GM18868 (cell line): ENCODE results near the gene UFD1.
"Not testable (repeated sequence)": the region's sequence is repeated elsewhere in the genome, so short reads cannot be mapped to it uniquely, and the experiment has no call there.

Source experiments
- ATAC-seq: cut with Tn5 transposase; IDR thresholded peaks from one replicate; pipeline ENCODE4 v1.9.1; 2021; ENCODE audit warnings: mild to moderate bottlenecking, moderate library complexity; ENCODE audit not compliant: unreplicated experiment

The UFD1 gene

DNA sequence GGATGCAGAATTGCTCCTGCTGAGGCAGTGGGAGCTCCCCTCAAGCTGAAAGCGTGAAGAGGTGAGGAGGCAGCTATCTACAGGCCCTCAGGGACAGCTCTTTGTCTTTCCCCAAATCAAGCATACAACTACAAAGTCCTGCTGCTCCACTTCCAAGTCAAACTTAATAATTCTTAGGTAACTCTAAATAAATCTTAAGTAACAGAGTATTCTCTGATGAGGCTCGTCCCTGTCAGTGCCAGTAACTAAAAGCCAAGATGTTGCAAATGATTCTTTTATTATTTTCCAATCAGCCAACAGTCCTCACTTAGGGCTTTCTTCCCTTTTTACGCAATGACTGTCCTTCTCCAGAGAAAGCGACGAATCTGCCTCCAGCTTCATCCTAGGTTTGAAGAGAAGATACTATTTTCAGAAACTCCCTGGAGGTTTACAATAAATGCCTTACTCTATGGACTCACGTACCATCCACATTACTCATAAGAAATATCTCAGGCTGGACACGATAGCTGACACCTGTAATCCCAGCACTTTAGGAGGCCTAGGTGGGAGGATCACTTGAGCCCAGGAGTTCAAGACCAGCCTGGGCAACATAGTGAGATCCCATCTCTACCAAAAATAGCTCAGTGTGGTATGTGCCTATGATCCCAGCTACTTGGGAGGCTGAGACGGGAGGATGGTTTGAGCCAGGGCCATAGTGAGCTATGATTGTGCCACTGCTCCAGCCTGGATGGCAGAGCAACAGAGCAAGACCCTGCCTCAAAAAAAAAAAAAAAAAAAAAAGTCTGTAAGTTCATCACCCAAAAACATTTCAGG, 28.4 kb downstream of the UFD1 start:
- no peak for ATAC-seq

DNA sequence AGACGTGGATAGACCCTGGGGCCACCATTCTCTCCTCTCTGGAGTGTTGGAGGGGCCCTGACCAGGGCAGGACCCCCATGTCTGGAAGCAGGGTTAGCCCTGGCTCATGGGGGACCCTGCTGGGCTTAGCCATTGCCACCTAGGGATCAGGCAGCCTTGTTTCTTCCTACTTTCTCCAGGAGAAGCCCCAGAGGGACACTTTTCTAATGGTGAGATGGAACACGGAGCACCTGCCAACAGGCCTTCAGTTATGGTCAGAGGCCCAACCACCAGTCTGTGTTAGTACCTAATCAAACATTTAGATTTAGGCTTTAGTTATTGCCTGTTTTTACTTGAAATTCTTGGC, 29.6 kb downstream of the UFD1 start:
- no peak for ATAC-seq

DNA sequence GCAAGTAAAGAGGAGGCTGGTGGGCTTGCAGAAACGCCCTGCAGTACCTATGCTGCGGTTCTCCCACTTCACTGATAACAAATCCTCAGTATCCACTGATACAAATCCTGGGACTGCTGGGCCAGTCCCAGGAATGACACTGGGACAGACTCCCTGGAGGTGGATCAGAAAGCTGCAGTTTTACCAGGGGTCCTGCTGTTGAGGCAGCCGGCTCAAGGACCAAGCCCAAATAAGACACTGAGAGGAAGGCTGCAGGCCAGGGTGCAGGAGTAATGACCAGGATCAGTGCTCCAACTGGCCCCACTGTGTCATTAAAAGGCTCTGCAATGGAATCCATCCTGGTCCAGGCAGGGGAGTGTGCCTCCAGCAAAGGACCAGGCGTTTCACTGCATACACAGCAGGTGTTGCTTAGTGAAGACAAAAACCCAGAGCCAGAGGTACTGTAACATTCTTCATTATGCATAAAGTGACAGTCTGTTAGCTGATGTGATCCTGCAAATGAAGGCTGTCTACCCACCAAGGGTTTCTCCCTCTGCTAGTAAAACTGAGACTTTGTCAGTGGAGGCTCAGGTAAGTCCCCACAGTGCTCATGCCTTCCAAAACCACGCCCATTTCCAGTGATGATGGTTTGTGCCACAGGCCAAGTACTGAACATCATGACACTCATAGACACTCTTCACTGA, 30.1 kb downstream of the UFD1 start:
- ATAC-seq: peak; percentile 45

DNA sequence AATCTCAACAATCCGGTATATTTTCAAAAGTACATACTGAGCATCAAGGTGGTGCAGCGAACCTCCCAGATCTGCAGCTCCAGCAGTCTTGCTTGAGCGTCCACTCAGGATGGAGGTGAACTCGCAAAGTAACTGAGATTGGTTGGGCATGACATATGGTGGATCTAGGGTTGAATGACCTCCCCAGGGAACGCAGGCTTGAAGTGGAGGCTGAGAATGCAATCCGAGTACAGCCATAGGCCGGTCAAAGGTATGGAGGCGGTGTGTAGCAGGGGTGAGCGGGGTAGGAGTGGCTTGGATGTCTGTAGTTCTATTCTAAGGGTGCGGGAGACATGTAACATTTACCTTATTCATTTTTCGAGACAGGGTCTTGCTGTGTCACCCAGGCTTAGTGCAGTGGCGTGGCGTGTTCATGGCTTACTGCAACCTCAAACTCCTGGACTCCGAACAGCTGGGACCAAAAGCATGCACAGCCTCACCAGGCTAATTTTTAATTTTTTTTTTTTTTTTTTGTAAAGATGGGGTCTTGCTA, 30.9 kb downstream of the UFD1 start:
- ATAC-seq: peak; percentile 43

DNA sequence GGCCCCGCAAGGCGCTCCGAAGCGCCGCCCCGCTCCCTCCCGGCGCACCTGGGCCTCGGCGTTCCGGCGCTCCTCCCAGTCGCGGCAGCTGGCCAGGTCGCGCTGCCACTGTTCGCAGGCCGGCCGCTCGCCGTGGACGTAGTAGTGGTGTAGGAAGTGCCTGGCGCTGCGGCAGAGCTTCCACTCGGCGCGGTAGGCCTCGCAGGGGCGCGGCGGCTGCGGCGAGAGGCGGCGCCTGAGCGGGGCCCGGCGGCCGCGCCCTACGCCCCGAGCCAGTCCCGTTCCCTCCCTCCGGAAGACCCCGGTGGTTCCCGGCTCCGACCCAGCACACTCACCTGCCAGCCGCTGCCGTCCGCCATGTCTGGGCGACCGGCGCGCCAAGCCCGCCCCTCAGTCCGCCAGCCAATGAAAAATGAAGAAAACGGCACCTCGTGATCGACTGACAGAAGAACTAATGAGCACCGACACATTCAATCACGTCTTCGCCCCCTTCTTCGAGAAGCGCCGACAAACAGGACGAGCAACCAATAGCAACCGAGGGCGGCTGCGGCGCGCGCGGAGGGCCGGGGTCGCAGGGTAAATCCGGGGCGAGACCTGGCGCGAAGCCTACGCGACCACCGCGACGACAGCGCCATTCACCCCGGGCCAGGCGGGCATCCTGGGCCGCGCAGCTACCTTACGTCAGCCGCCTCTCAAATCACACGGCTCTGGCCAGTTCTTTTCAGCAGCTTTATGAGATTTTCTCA, 31.5 kb downstream of the UFD1 start, which contains the start of gene C22orf39:
TSS of gene C22orf39 (minus strand) at position 382 of the 746 bp plus-strand sequence. CDS start at position 359, 23 bp downstream.
- ATAC-seq: peak; percentile 77

DNA sequence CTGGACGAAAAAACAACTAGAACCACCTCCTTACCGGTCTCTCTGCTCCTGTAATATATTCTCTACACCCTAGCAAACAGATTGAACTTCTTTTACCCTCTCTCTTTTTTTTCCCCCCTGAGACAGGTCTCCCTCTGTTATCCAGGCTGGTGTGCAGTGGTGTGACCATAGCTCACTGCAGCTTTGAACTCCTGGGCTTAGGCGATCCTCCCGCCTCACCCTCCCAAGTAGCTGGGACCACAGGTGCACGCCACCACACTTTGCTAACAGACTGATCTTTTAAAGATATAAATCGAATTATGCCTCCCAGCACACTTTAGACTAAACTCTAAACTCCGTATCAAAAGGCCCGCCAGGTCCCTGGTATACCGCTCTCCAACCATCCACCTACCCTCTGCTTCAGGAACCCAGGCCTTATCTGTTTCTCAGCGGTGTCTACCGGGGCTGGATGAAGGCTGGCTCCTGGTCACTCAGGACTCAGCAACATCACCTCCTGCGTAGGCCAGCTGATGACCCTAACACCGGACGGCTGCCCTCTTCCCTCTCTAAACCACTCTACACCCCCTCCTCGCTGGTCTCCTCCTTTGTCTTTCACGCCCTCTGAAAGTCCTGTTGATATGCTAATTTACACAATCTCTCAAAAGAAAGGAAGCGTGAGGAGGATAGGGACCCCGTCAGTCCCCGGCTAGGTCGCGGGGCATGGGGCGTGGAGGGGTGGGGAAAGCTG, 32.2 kb downstream of the UFD1 start:
- no peak for ATAC-seq

DNA sequence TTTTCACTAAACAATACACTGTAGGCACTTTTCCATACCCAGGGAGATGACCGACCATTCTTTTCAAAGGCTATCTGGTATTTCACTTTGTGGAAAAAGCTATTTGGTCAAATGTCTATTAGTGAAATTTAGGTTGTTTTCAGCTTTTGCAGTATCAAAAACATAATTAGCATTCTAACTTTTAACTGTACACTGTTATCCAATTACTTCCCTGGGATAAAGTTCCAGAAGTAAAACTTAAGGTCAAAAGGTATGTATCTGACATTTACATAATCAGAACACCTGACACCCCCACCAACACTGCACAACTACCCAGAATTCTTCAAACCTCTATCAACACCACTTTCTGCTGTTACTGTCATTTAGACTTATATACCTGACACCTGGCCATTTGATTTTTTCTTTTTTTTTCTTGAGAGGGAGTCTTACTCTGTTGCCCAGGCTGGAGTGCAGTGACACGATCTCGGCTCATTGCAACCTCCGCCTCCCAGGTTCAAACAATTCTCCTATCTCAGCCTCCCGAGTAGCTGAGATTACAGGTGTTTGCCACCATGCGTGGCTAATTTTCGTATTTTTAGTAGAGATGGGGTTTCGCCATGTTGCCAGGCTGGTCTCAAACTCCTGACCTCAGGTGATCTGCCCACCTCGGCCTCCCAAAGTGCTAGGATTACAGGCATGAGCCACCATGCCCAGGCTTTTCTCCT, 33.6 kb downstream of the UFD1 start:
- not testable (repeated sequence) for ATAC-seq

DNA sequence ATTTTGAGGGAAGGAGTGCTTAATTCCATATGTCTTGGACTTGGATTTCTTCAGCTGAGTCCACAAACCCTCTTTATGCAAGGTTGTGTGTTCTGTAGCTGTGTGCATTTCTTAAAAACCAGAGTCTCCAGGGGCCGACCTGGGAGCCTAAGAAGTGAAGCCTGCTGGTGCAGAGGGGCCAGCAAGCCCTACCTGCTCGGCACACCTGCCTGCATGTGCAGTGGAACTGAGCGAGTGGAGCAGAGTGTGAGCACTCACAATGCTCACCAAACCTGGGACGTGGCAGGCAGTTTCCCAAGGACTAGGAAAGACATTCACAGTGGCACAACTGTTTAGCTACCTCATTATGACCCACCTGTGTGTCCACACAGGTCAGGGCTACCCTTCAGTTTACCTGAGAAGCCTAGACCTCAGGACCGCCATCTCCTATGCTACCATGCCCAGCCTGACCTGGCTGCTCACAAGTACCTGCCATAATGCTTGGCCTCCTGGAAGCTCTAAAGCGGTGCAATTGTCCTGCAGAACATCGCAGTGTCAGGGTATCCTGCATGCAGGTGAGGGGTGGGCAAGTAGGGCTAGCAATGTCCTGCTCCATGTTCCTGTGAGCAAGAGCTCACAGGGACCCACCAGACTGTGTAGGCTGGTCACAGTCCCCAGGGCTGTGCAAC, 35.3 kb downstream of the UFD1 start:
- ATAC-seq: no peak

DNA sequence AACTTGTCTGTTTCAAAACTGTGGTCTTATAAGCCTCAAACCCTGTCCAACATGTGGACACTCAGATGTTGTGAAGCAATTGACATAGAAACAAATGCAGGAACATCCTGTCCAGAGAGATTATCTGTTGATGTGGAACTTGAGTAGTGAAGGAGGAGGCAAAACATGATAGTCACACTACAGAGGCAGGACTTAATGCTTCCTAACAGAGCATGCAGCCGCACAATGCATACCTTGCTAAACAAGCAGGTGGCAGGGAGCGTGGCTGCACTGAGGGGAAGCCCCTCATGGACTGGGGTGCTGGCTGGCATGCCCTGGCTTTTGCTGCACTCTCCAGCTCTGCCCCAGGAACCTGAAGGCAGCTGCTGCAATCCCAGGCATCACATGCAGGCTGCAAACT, 36.8 kb downstream of the UFD1 start:
- ATAC-seq: no peak

DNA sequence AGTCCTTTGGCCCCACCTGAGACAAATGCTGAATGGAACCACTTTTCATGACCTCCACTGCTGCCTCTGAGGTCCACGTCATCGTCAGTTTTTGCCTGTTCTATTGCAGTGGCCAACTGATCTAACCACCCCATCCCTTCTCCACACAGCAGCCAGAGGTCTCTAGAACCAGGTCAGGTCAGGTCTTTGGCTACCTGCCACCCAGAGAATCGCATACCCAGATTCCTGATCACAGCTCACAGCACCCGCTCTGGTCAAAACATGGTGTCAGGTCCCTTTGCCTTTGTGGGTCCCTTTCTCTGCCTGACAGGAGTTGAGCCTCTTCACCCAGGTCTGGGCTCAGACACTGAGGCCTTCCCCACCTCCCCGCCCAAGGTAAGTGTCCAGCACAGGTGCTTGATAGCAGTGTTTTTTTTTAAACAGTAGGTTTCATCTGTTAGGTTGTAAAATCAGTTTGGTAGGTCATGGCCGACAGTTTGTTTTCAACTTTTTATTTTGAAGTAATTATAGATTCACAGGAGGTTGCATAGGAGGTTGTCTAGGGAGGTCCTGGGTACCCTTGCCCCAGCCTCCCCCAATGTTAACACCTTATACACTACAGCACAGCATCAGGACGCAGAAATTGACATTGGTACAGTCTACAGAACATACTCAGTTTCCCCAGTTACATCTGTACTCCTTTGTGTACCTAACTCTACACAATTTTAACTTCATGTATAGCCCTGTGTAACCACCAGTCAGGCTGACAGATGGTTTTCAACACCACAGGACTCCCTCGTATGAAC, 38.4 kb downstream of the UFD1 start:
- ATAC-seq: no peak

DNA sequence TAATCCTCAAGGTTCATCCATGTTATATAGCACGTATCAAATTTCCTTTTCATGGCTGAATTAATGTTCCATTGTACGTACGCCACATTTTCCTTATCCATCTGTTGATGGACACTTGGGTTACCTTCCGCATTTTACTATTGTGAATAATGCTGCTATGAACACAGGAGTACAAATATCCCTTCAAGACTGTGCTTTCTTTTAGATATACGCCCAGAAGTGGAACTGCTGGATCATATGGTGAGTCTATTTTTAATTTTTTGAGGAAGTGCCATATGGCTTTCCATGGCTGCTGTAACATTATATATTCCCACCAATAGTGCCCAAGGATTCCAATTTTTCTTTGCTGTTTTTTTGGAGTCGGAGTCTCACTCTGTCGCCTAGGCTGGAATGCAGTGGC, 40.7 kb downstream of the UFD1 start:
- ATAC-seq: no peak

DNA sequence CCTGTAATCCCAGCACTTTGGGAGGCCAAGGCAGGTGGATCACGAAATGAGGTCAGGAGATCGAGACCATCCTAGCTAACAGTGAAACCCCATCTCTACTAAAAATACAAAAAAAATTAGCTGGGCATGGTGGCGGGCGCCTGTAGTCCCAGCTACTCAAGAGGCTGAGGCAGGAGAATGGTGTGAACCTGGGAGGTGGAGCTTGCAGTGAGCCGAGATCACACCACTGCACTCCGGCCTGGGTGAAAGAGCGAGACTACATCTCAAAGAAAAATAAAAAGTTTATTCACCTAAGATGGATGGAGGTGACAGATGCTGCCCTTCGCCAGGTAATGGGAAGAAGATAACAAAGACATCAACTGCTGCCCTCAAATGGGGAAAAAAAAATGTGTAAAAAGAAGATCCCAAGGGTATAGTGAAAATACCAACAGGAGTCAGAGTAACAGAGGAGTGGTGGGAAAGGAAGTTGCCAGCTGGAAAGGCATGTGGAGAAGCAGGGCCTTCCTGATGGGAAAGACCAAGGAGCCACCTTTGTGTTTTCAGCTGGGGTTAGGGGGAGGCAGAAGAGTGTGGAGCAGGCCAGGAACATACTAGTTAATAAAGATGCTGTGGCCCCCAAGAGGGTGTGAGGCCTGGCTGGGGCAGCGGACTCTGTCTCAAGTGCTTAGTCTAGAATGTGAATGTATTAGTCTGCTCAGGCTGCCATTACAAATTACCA, 42.4 kb downstream of the UFD1 start:
- not testable (repeated sequence) for ATAC-seq

DNA sequence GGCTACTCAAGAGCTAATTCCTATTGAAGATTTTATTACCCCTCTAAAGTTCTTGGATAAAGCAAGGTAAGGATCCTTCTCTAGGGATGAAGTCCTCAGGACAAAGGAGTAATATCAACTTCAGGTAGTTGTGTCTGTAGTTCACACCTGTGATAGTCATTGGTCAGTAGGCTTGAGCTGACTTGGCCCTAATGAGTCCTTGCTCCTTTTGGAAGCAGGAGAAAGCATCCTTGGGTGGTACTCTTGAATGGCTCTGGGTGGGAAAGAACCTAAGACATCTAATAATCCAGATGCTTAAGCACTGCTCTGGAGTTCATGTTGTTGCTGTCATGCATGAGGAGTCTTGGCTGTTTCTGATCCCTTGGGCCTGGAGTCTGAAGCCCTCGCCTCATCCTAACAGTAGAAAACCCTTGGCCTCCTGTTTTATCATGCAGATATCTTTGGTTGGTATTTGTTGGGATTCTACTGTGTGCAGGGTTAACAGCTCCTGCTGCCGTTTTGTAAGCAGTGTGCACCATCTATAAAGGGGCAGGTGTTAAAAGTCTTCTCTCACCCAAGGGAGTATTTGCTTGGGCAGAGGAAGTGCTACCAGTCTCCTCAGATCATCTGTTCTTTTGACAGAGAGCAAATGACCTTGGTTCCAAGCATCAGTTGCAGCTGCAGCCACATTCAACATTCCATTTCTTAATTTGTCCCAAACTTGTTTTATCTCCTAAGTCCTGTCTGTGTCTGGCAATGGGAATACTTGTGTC, 44.0 kb downstream of the UFD1 start:
- ATAC-seq: no peak

DNA sequence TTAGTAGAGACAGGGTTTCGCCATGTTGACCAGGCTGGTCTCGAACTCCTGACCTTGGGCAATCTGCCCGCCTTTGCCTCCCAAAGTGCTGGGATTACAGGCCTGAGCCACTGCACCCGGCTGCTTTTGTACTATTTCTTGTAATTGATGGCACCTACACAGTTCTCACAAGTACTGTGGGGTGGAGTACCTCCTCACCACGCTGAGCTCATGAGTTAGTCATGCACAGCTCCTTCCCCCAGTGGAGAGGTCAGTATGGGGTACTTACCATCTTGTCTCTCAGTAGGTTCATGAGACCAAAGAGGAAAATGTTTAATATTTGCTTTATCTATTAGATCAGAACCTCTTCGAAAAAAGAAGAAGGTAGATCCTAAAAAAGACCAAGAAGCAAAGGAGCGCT, 44.6 kb downstream of the UFD1 start:
- ATAC-seq: no peak

DNA sequence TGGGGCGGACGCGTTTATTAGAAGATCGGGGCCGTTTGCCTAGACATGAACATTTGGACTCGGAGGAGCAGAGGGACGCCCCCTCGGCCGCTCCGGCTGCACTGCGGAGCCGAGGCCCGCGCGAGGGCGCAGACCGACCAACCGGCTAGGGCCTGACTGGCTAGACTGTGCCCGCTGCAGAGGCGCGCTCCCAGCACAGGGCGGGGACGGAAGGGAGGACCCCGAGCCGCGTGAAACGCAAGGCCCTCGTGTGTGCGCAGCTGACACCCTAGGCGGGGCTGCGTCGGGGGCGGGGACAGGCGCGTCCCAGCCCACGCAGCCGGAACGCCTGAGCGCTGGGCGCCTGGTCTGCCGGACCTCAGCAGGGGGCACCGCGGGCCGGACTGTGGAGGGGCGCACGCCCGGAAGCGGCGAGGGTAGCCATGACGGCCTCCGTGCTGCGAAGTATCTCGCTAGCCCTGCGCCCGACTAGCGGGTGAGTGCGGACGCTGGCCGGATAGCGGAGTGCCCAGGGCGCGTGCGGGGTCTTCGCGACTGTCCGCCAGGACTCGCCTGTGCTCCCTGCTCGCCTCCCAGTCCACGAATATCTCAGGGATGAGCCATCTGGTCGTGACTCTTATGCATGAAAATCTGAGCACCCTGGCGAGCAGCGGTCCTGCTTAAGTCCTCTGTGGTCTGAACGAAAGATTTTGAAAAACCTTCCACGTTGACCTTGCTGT, 46.7 kb downstream of the UFD1 start, which contains the start of gene MRPL40:
TSS of gene MRPL40 (plus strand) at position 413 of the 719 bp plus-strand sequence. CDS start at position 423, 10 bp downstream.
- peak; percentile 82 for ATAC-seq

DNA sequence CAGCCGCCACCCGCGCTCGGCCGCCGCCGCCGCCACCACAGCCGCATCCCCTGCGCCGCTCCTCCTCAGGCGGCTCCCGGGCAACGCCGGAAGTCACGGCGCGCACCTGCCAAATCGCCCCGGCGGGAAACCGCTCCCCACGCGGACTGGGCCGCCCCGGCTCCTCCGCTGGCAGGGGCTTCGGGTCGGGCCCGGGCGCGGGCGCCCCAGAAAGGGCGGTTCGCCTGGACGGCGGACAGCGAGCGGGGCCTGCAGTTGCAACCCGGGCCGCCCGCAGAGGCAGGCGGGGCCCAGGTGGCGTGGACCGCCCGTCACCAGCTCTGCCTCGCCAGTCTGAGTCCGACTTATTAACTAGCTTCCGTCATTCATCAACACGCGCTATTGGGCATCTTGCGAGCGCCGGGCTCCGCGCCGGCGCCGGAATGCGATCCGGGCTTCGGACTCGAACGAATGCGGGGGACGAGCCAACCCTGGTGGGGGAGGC, 47.3 kb downstream of the UFD1 start, which contains the start of gene HIRA:
TSS of gene HIRA (minus strand) at position 85 of the 484 bp plus-strand sequence. CDS start 257 bp downstream, outside the sequence.
- ATAC-seq: peak; percentile 37
